OCI-LY1 (cell line): ENCODE results near the gene JAKMIP3.

Source experiments
- H2AFZ ChIP-seq: fragments of 200-600 bp; sonication (generic), shearing (Covaris generic); 2 replicates; pipeline ENCODE4 v1.6.0; 2014; ENCODE audit warnings: antibody characterized with exemption, mild to moderate bottlenecking, low read length
- H3F3A ChIP-seq: fragments of 200-600 bp; sonication (generic), shearing (Covaris generic); 2 replicates; pipeline ENCODE4 v1.6.0; 2014; ENCODE audit warnings: mild to moderate bottlenecking, antibody characterized with exemption, low read length, moderate library complexity; ENCODE audit not compliant: insufficient read depth
- H3K27ac ChIP-seq: fragments of 200-600 bp; sonication (generic); 2 replicates; pipeline ENCODE4 v1.5.1; 2014; ENCODE audit warnings: low read length, mixed run types, mild to moderate bottlenecking, low read depth; ENCODE audit not compliant: poor library complexity, severe bottlenecking
- H3K27me3 ChIP-seq: fragments of 200-600 bp; sonication (generic); 2 replicates; pipeline ENCODE4 v1.6.0; 2014; ENCODE audit warnings: antibody characterized with exemption, mild to moderate bottlenecking, low read length, moderate library complexity; ENCODE audit not compliant: insufficient read depth
- H3K36me3 ChIP-seq: fragments of 200-600 bp; sonication (generic); 2 replicates; pipeline ENCODE4 v1.6.1; 2014; ENCODE audit warnings: mild to moderate bottlenecking, antibody characterized with exemption, low read length, moderate library complexity, mixed read lengths; ENCODE audit not compliant: insufficient read depth
- H3K4me1 ChIP-seq: fragments of 200-600 bp; sonication (generic); 2 replicates; pipeline ENCODE4 v1.5.1; 2014; ENCODE audit warnings: mild to moderate bottlenecking, low read length, moderate library complexity; ENCODE audit not compliant: insufficient read depth, severe bottlenecking
- H3K4me2 ChIP-seq: fragments of 200-600 bp; sonication (generic), shearing (Covaris generic); 2 replicates; pipeline ENCODE4 v1.6.1; 2014; ENCODE audit warnings: low read length
- H3K4me3 ChIP-seq: fragments of 200-600 bp; sonication (generic); 2 replicates; pipeline ENCODE4 v1.5.1; 2014; ENCODE audit warnings: low read length, low read depth, mild to moderate bottlenecking, mixed read lengths; ENCODE audit not compliant: poor library complexity, severe bottlenecking
- H3K79me2 ChIP-seq: fragments of 200-600 bp; shearing (Covaris generic); 2 replicates; pipeline ENCODE4 v1.6.1; 2016; ENCODE audit warnings: mixed run types, low read length, mixed read lengths; ENCODE audit not compliant: insufficient read depth
- H3K9ac ChIP-seq: fragments of 200-600 bp; sonication (generic), shearing (Covaris generic); 2 replicates; pipeline ENCODE4 v1.6.1; 2014; ENCODE audit warnings: mild to moderate bottlenecking, low read length, mixed read lengths
- H3K9me2 ChIP-seq: fragments of 200-600 bp; sonication (generic), shearing (Covaris generic); 2 replicates; pipeline ENCODE4 v1.6.1; 2014; ENCODE audit warnings: low read depth, mild to moderate bottlenecking, low read length, mixed read lengths
- H3K9me3 ChIP-seq: fragments of 200-600 bp; shearing (Covaris generic); 2 replicates; pipeline ENCODE4 v1.6.1; 2014; ENCODE audit warnings: low read length, mixed read lengths
- H4K20me1 ChIP-seq: fragments of 200-600 bp; sonication (generic), shearing (Covaris generic); 2 replicates; pipeline ENCODE4 v1.6.0; 2016; ENCODE audit warnings: mild to moderate bottlenecking, low read length; ENCODE audit not compliant: insufficient read depth
- EZH2 ChIP-seq: fragments of 200-600 bp; sonication (generic), shearing (Covaris generic); IDR thresholded peaks from 2 replicates; pipeline ENCODE4 v1.8.0; 2017; ENCODE audit warnings: borderline replicate concordance, mixed run types, mild to moderate bottlenecking, antibody characterized with exemption, low read length, moderate library complexity, mixed read lengths
- TF ChIP-seq, protein P1 (sequence below): fragments of 200-600 bp; sonication (generic), shearing (Covaris generic); IDR thresholded peaks from 2 replicates; pipeline ENCODE4 v1.5.1; 2017; ENCODE audit warnings: mild to moderate bottlenecking, antibody characterized with exemption, low read length, moderate library complexity, mixed read lengths

JAKMIP3 gene

GRCh38 chr10:132095403-132096113 lies 29.8 kb downstream of the JAKMIP3 start:
- Histone ChIP-seq H3K4me2 (no peak overlapping the region), H3K4me1 (no peaks in the 10 kb centered on the region), H3K9ac (no peak overlapping the region), H3K36me3 (no peaks in the 10 kb centered on the region), H3K27me3 (0 out of 2 replicates have a peak, but pooled peaks cover 3% of the 10 kb centered on the region), H2AFZ (no peak overlapping the region), H3K4me3 (no peak overlapping the region), H3F3A (no peaks in the 10 kb centered on the region), H4K20me1 (no peaks in the 10 kb centered on the region), H3K9me3 (no peaks in the 10 kb centered on the region), H3K9me2 (no peaks in the 10 kb centered on the region), H3K27ac (no peak overlapping the region), H3K79me2 (no peaks in the 10 kb centered on the region)
- TF ChIP-seq EZH2 = no peak
- TF ChIP-seq, protein P1, sequence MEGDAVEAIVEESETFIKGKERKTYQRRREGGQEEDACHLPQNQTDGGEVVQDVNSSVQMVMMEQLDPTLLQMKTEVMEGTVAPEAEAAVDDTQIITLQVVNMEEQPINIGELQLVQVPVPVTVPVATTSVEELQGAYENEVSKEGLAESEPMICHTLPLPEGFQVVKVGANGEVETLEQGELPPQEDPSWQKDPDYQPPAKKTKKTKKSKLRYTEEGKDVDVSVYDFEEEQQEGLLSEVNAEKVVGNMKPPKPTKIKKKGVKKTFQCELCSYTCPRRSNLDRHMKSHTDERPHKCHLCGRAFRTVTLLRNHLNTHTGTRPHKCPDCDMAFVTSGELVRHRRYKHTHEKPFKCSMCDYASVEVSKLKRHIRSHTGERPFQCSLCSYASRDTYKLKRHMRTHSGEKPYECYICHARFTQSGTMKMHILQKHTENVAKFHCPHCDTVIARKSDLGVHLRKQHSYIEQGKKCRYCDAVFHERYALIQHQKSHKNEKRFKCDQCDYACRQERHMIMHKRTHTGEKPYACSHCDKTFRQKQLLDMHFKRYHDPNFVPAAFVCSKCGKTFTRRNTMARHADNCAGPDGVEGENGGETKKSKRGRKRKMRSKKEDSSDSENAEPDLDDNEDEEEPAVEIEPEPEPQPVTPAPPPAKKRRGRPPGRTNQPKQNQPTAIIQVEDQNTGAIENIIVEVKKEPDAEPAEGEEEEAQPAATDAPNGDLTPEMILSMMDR = no peak

GRCh38 chr10:132096223-132096622 lies 30.5 kb downstream of the JAKMIP3 start:
- Histone ChIP-seq H3K4me1 (no peaks in the 10 kb centered on the region), H4K20me1 (no peaks in the 10 kb centered on the region), H3K27me3 (0 out of 2 replicates have a peak, but pooled peaks cover 3% of the 10 kb centered on the region), H3K27ac (no peak overlapping the region), H3K9me2 (no peaks in the 10 kb centered on the region), H3K4me3 (no peak overlapping the region), H2AFZ (no peak overlapping the region), H3K79me2 (no peaks in the 10 kb centered on the region), H3K9ac (no peak overlapping the region), H3F3A (no peaks in the 10 kb centered on the region), H3K9me3 (no peaks in the 10 kb centered on the region), H3K36me3 (no peaks in the 10 kb centered on the region), H3K4me2 (no peak overlapping the region)
- no peak for TF ChIP-seq EZH2
- TF ChIP-seq, protein P1 = no peak

DNA sequence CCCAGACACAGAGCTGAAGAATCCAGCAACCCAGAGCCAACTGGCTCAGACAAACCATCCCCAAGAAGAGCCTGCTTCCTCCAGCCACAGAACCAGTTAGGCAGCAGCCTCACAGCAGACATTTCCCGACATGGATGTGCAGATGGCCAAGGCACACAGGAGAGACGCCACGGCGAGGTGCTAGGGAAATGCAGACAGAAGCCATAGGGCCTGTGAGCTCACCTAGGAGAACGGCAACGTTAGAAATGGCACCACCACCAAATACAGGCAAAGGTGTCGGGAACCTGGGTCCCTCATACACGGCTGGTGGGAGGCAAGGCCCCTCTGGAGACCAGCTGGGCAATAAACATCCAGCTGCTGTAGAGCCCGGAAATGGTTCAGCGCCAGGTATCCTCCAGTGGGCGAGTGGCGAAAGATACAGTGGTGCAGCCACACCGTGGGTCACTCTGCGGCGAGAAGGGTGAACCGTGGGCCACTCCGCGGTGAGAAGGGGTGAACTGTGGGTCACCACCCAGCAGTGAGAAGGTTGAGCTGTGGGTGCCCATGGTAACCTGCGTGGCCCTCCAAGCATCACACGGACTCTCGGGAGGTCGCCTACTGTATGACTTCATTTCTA lies 31.2 kb downstream of the JAKMIP3 start:
- 0 out of 2 replicates have a peak, but pooled peaks cover 3% of the 10 kb centered on the region for H3K27me3 ChIP-seq
- H3K4me3 ChIP-seq = no peak overlapping the region

More for the DNA sequence above, 31.2 kb downstream of the JAKMIP3 start:
- H3K79me2 ChIP-seq = no peaks in the 10 kb centered on the region
- no peak overlapping the region for H3K9ac ChIP-seq
- H3K36me3 ChIP-seq = no peaks in the 10 kb centered on the region
- no peak overlapping the region for H3K4me2 ChIP-seq
- H3F3A ChIP-seq = no peaks in the 10 kb centered on the region
- H4K20me1 ChIP-seq = no peaks in the 10 kb centered on the region
- no peaks in the 10 kb centered on the region for H3K9me2 ChIP-seq
- no peaks in the 10 kb centered on the region for H3K4me1 ChIP-seq
- H3K9me3 ChIP-seq = no peaks in the 10 kb centered on the region
- no peak overlapping the region for H3K27ac ChIP-seq
- H2AFZ ChIP-seq = no peak overlapping the region
- TF ChIP-seq, protein P1 = no peak
- no peak for TF ChIP-seq EZH2
